H9 (cell line): ENCODE results near the gene UBE2V1. TPM values are rescaled to one million over a fixed set of nuclear protein-coding genes. Genes with fewer than 3 reads are reported as not detected.

Source experiments
- DNase-seq: peaks from one replicate; pipeline ENCODE4 v3.0.0-alpha.2; 2017
- H2AFZ ChIP-seq: one replicate; pipeline ENCODE4 v1.6.1; 2013; ENCODE audit warnings: mild to moderate bottlenecking, low read length, control low read depth, moderate library complexity
- H2AK5ac ChIP-seq: 2 replicates; pipeline ENCODE4 v1.6.1; 2013; ENCODE audit warnings: low read length, control low read depth, mixed read lengths; ENCODE audit not compliant: insufficient read length
- H2BK120ac ChIP-seq: one replicate; pipeline ENCODE4 v1.6.1; 2013; ENCODE audit warnings: low read depth, mild to moderate bottlenecking, low read length, control low read depth, inconsistent platforms; ENCODE audit not compliant: poor library complexity, severe bottlenecking
- H2BK12ac ChIP-seq: 2 replicates; pipeline ENCODE4 v1.6.1; 2013; ENCODE audit warnings: low read length, control low read depth, mixed read lengths, low read depth; ENCODE audit not compliant: insufficient read length
- H2BK15ac ChIP-seq: 2 replicates; pipeline ENCODE4 v1.6.1; 2013; ENCODE audit warnings: low read depth, low read length, control low read depth
- H2BK20ac ChIP-seq: one replicate; pipeline ENCODE4 v1.6.1; 2013; ENCODE audit warnings: low read depth, mild to moderate bottlenecking, low read length, control low read depth, inconsistent platforms; ENCODE audit not compliant: poor library complexity, severe bottlenecking
- H2BK5ac ChIP-seq: 2 replicates; pipeline ENCODE4 v1.6.1; 2013; ENCODE audit warnings: low read length, control low read depth, mixed read lengths; ENCODE audit not compliant: insufficient read length
- H3K14ac ChIP-seq: 2 replicates; pipeline ENCODE4 v1.6.1; 2013; ENCODE audit warnings: low read length, control low read depth; ENCODE audit not compliant: insufficient read depth
- H3K18ac ChIP-seq: 2 replicates; pipeline ENCODE4 v1.6.1; 2013; ENCODE audit warnings: low read depth, mild to moderate bottlenecking, mixed read lengths, low read length, control low read depth; ENCODE audit not compliant: insufficient read length
- H3K23ac ChIP-seq: 2 replicates; pipeline ENCODE4 v1.6.1; 2013; ENCODE audit warnings: low read length, control low read depth, mixed read lengths, low read depth; ENCODE audit not compliant: insufficient read length
- H3K23me2 ChIP-seq: 2 replicates; pipeline ENCODE4 v1.6.1; 2013; ENCODE audit warnings: low read depth, mild to moderate bottlenecking, mixed read lengths, low read length, control low read depth; ENCODE audit not compliant: insufficient read length, poor library complexity, severe bottlenecking
- H3K27ac ChIP-seq: 2 replicates; pipeline ENCODE4 v1.5.1; 2013; ENCODE audit warnings: low read length, control low read depth, mixed read lengths, low read depth; ENCODE audit not compliant: insufficient read length
- H3K27me3 ChIP-seq: 2 replicates; pipeline ENCODE4 v1.6.1; 2013; ENCODE audit warnings: low read length, control low read depth, inconsistent platforms; ENCODE audit not compliant: insufficient read depth
- H3K4ac ChIP-seq: 2 replicates; pipeline ENCODE4 v1.6.1; 2013; ENCODE audit warnings: low read depth, mild to moderate bottlenecking, control low read depth, inconsistent platforms, low read length, moderate library complexity
- H3K4me1 ChIP-seq: 2 replicates; pipeline ENCODE4 v1.6.1; 2013; ENCODE audit warnings: low read length, control low read depth, inconsistent platforms; ENCODE audit not compliant: insufficient read depth
- H3K4me2 ChIP-seq: 2 replicates; pipeline ENCODE4 v1.6.1; 2013; ENCODE audit warnings: low read length, control low read depth, mixed read lengths; ENCODE audit not compliant: insufficient read length, insufficient read depth
- H3K56ac ChIP-seq: 2 replicates; pipeline ENCODE4 v1.6.1; 2013; ENCODE audit warnings: low read depth, mild to moderate bottlenecking, mixed read lengths, low read length, control low read depth; ENCODE audit not compliant: insufficient read length
- H3K79me1 ChIP-seq: 2 replicates; pipeline ENCODE4 v1.6.1; 2013; ENCODE audit warnings: low read depth, mild to moderate bottlenecking, moderate library complexity, low read length, control low read depth, inconsistent platforms; ENCODE audit not compliant: insufficient read depth, poor library complexity, severe bottlenecking
- H3K79me2 ChIP-seq: 2 replicates; pipeline ENCODE4 v1.6.1; 2013; ENCODE audit warnings: low read length, control low read depth, inconsistent platforms; ENCODE audit not compliant: insufficient read depth
- H3K9ac ChIP-seq: 2 replicates; pipeline ENCODE4 v1.6.1; 2013; ENCODE audit warnings: low read length, control low read depth, mixed read lengths; ENCODE audit not compliant: insufficient read length; ENCODE audit errors: extremely low read depth
- H3K9me3 ChIP-seq: one replicate; pipeline ENCODE4 v1.6.1; 2013; ENCODE audit warnings: low read depth, low read length, inconsistent platforms; ENCODE audit not compliant: control insufficient read depth
- H3T11ph ChIP-seq: one replicate; pipeline ENCODE4 v1.6.1; 2013; ENCODE audit warnings: mild to moderate bottlenecking, low read length, control low read depth, inconsistent platforms
- H4K20me1 ChIP-seq: one replicate; pipeline ENCODE4 v1.6.1; 2013; ENCODE audit not compliant: control insufficient read depth, insufficient read length, insufficient read depth
- H4K5ac ChIP-seq: 2 replicates; pipeline ENCODE4 v1.6.1; 2013; ENCODE audit warnings: low read depth, mild to moderate bottlenecking, mixed read lengths, low read length, control low read depth; ENCODE audit not compliant: insufficient read length
- H4K8ac ChIP-seq: replicated peaks from 2 replicates; pipeline ENCODE4 v1.6.1; 2013; ENCODE audit warnings: low read length, control low read depth, mixed read lengths, low read depth; ENCODE audit not compliant: insufficient read length
- H4K91ac ChIP-seq: 2 replicates; pipeline ENCODE4 v1.6.1; 2013; ENCODE audit warnings: low read depth, mild to moderate bottlenecking, moderate library complexity, mixed read lengths, low read length, control low read depth; ENCODE audit not compliant: insufficient read length
- H3K27ac Mint-ChIP-seq, 3 experiments: 2 replicates in 2 of 3; 3 replicates in 1 of 3; pipeline ENCODE4 v1.8.0; 2020 to 2021; ENCODE audit warnings: mixed read lengths in 3 of 3, mild to moderate bottlenecking in 1 of 3, moderate library complexity in 1 of 3
- H3K27me3 Mint-ChIP-seq: 2 replicates; pipeline ENCODE4 v1.8.0; 2021; ENCODE audit warnings: low read depth, mild to moderate bottlenecking, moderate library complexity, mixed read lengths
- H3K36me3 Mint-ChIP-seq, 3 experiments: 2 replicates in 2 of 3; 3 replicates in 1 of 3; pipeline ENCODE4 v1.8.0; 2020 to 2021; ENCODE audit warnings: low read depth in 3 of 3, mixed read lengths in 3 of 3; ENCODE audit not compliant: insufficient read depth in 1 of 3
- H3K4me1 Mint-ChIP-seq, 2 experiments: 2 replicates each; pipeline ENCODE4 v1.8.0; 2020; ENCODE audit warnings: mixed read lengths in 2 of 2
- H3K4me3 Mint-ChIP-seq, 2 experiments: 2 replicates in 1 of 2; 3 replicates in 1 of 2; pipeline ENCODE4 v1.8.0; 2020 to 2021; ENCODE audit warnings: mild to moderate bottlenecking in 2 of 2, mixed read lengths in 2 of 2, moderate library complexity in 1 of 2
- H3K9me3 Mint-ChIP-seq, 2 experiments: 2 replicates in 1 of 2; 3 replicates in 1 of 2; pipeline ENCODE4 v1.8.0; 2020; ENCODE audit warnings: mild to moderate bottlenecking in 2 of 2, mixed read lengths in 2 of 2, moderate library complexity in 1 of 2
- WGBS: extraction: QIAGEN DNeasy Blood & Tissue Kit; methylation state at CpG from one replicate; pipeline ENCODE4 v1.1.7; 2013; ENCODE audit warnings: missing lambda C conversion rate, low lambda C conversion rate, mixed read lengths; ENCODE audit not compliant: insufficient read length; ENCODE audit errors: extremely low coverage; 5-methylcytosine and 5-hydroxymethylcytosine counted together
- total RNA-seq: library from RNA; stranded (reverse); gene quantifications from 2 replicates; pipeline ENCODE4 v1.2.1, GENCODE V29; 2021
- TF ChIP-seq, protein P1 (sequence below): fragments of 200-600 bp; sonication (generic); conservative IDR thresholded peaks from 3 replicates; pipeline ENCODE4 v1.8.0; 2021; ENCODE audit warnings: antibody characterized with exemption, mild to moderate bottlenecking

UBE2V1 gene
- total RNA-seq, 1 experiment from 2014 or later, result 152 TPM

DNA sequence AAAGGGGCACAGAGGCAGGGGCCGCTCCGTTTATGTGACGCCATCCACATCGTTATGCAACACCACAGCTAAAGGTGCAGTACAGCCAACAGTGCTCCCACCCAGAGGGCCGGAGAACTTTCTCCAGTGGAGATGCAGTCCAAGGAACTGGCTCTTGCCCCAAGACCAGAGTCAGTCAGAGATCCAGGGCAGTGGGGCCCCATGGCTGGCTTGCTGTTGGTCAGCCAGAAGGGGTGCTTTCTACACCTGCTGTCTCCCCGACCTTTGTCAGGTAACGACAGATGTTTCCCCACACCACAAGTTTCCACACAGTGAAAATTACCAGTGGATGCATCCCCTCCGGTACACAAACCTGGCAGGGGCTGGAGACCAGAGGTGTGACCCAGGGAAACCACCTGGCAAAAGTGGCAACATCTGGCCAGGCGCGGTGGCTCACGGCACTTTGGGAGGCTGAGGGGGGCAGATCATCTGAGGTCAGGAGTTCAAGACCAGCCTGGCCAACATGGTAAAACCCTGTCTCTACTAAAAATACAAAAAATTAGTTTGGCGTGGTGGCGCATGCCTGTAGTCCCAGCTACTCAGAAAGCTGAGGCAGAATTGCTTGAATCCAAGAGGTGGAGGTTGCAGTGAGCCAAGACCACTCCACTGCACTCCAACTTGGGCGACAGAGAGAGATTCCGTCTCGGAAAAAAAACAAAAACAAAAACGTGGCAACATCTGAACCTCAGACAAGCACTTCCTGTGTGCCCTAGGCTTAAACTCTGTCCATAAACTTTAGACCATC, 34.9 kb downstream of the UBE2V1 start:
- Mint-ChIP-seq H3K27me3 (peaks cover 4% of the 10 kb centered on the region), H3K27ac (peak overlapping the region in 2 of 3 experiments; percentile 40 to 87; a peak in 4 of 7 replicates), H3K4me1 (peaks cover 9 to 17% of the 10 kb centered on the region in 2 experiments), H3K36me3 (peaks cover 13 to 18% (median 17%) of the 10 kb centered on the region in 3 experiments), H3K9me3 (no peaks in the 10 kb centered on the region; a peak in 1 of 5 replicates), H3K4me3 (no peak overlapping the region)
- Histone ChIP-seq H2BK15ac (no peak overlapping the region; the same call in 1 of the 2 replicates), H2AK5ac (no peak overlapping the region), H2BK20ac (no peak overlapping the region), H3K79me2 (no peaks in the 10 kb centered on the region), H3K23me2 (no peaks in the 10 kb centered on the region), H3K4ac (no peak overlapping the region), H3K27me3 (no peaks in the 10 kb centered on the region), H3K23ac (no peak overlapping the region), H4K8ac (no peak overlapping the region), H3K56ac (no peak overlapping the region), H4K91ac (no peak overlapping the region), H3K18ac (no peak overlapping the region), H2BK5ac (no peak overlapping the region), H4K20me1 (no peaks in the 10 kb centered on the region), H4K5ac (no peak overlapping the region), H3T11ph (no peak overlapping the region), H2BK12ac (no peak overlapping the region), H3K9me3 (no peaks in the 10 kb centered on the region), H3K4me2 (no peak overlapping the region), H3K79me1 (no peaks in the 10 kb centered on the region), H3K9ac (no peak overlapping the region), H3K27ac (no peak overlapping the region), H2BK120ac (no peak overlapping the region), H3K4me1 (no peaks in the 10 kb centered on the region), H3K14ac (no peak overlapping the region), H2AFZ (no peak overlapping the region)
- TF ChIP-seq, protein P1, sequence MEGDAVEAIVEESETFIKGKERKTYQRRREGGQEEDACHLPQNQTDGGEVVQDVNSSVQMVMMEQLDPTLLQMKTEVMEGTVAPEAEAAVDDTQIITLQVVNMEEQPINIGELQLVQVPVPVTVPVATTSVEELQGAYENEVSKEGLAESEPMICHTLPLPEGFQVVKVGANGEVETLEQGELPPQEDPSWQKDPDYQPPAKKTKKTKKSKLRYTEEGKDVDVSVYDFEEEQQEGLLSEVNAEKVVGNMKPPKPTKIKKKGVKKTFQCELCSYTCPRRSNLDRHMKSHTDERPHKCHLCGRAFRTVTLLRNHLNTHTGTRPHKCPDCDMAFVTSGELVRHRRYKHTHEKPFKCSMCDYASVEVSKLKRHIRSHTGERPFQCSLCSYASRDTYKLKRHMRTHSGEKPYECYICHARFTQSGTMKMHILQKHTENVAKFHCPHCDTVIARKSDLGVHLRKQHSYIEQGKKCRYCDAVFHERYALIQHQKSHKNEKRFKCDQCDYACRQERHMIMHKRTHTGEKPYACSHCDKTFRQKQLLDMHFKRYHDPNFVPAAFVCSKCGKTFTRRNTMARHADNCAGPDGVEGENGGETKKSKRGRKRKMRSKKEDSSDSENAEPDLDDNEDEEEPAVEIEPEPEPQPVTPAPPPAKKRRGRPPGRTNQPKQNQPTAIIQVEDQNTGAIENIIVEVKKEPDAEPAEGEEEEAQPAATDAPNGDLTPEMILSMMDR, result no peak
- no peak for DNase-seq
- no CpG with 5 or more reads among the region's 17 CpGs for WGBS
